Psoas muscle (tissue), 8 donors: Measurements from ENCODE around the gene NOG. TPM values are rescaled to one million over a fixed set of nuclear protein-coding genes. Genes with fewer than 3 reads are reported as not detected.

ENCODE experiments used
- ATAC-seq, 4 donors: fragments of 200-7000 bp; cut with Tn5 transposase; one replicate each; pipeline ENCODE4 v1.9.1; 2020; ENCODE audit warnings: moderate library complexity in 3 of 4, mild to moderate bottlenecking in 2 of 4
- DNase-seq, 2 donors: peaks; one replicate each; pipeline ENCODE4 v3.0.0-alpha.2; 2020
- H3K27ac ChIP-seq: fragments of 200-600 bp; one replicate; pipeline ENCODE4 v1.8.0; 2022
- H3K27me3 ChIP-seq, 3 donors: fragments of 200-600 bp in 1 of 3; one replicate each; pipeline versions ENCODE4 v1.6.1 to v1.8.0; 2013 to 2022; ENCODE audit warnings: low read length in 2 of 3, mild to moderate bottlenecking in 2 of 3, moderate library complexity in 1 of 3; ENCODE audit not compliant: insufficient read depth in 3 of 3
- H3K36me3 ChIP-seq, 2 donors: fragments of 200-600 bp in 1 of 2; one replicate each; pipeline versions ENCODE4 v1.6.1 to v1.8.0; 2013 to 2022; ENCODE audit warnings: low read depth in 1 of 2, mild to moderate bottlenecking in 1 of 2, moderate library complexity in 1 of 2; ENCODE audit not compliant: insufficient read depth in 1 of 2
- H3K4me1 ChIP-seq: fragments of 200-600 bp; one replicate; pipeline ENCODE4 v1.8.0; 2022
- H3K4me3 ChIP-seq: fragments of 200-600 bp; one replicate; pipeline ENCODE4 v1.8.0; 2022; ENCODE audit warnings: mild to moderate bottlenecking
- H3K9me3 ChIP-seq: fragments of 200-600 bp; one replicate; pipeline ENCODE4 v1.8.0; 2022
- WGBS, 3 donors: extraction: QIAGEN DNeasy Blood & Tissue Kit; methylation state at CpG; one replicate each; pipeline versions ENCODE4 v1.1.6 to v1.1.7; 2013; 5-methylcytosine and 5-hydroxymethylcytosine counted together
- intact Hi-C, 2 donors: fragments of 100-400 bp; cut with DNase I; formaldehyde crosslinking; loops; one replicate each; pipeline versions ENCODE4 v1.11.0 to v1.14.2; 2022
- polyA plus RNA-seq, 3 donors: library from polyadenylated mRNA; stranded (reverse); fragments of 200-250 nt; gene quantifications; one replicate each; pipeline ENCODE4 v1.2.3, GENCODE V29; 2013
- total RNA-seq, 4 donors: library from RNA; stranded (reverse); fragmentation: NEBNext Ultra II Directional in 2 of 4; extraction: Animal tissue kit (Norgen Biotek cat#: 25700) in 2 of 4; gene quantifications; one replicate each; pipeline versions ENCODE4 v1.2.1 to v1.2.4, GENCODE V29; 2021 to 2023
- TF ChIP-seq, protein P1 (sequence below): fragments of 200-600 bp; IDR thresholded peaks from one replicate; pipeline ENCODE4 v1.8.0; 2022; ENCODE audit warnings: antibody characterized with exemption
- donor health status: healthy with polysubstance abuse.
- donor health status: DM: no; HTN: no; CAD: no; lungs with moderate emphysema.
- donor health status: Bipolar disorder and iron deficiency.
- donor health status: healthy.
- donor health status: DM: yes; HTN: yes; CAD: no.
- donor health status: DM: no; HTN: no; CAD: no.
- donor health status: DM: no; HTN: no; CAD: no.
- donor health status: DM: yes; HTN: yes; CAD: no.

NOG gene
- total and polyA plus RNA-seq, 7 donors = 0.60 to 8.5 (median 2.7) TPM

DNA sequence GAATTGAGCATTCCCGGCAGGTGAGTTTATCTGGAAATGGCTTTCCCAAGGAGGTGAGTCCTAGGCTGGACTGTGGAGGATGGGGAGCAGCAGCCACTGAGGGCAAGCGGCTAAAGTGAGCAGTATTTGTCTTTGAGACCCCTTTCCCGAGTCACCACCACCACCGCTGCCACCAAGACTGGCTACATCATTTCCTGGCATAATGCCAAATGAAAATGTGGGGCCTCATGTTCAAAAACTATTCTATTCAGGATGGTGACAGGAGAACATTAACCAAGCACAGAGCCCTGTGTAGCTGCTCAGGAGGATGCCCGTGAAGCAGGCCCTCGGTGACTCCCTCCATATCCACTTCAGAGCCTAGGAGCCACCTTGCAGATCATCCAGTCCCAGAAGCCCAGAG lies 46.0 kb downstream of the NOG start:
- Histone ChIP-seq H3K27ac (no peak overlapping the region), H3K4me3 (no peak overlapping the region), H3K9me3 (no peaks in the 10 kb centered on the region), H3K27me3 (peaks cover 0 to 15% (median 0%) of the 10 kb centered on the region in 3 donors), H3K36me3 (no peaks in the 10 kb centered on the region), H3K4me1 (no peaks in the 10 kb centered on the region)
- intact Hi-C loops = loop anchor here in 1 of 2 donors (10.0 kb wide), 1 partner anchor 85 kb away; no protein-coding TSS in a partner anchor
- DNase-seq (no peak), ATAC-seq (no peak)
- TF ChIP-seq, protein P1, sequence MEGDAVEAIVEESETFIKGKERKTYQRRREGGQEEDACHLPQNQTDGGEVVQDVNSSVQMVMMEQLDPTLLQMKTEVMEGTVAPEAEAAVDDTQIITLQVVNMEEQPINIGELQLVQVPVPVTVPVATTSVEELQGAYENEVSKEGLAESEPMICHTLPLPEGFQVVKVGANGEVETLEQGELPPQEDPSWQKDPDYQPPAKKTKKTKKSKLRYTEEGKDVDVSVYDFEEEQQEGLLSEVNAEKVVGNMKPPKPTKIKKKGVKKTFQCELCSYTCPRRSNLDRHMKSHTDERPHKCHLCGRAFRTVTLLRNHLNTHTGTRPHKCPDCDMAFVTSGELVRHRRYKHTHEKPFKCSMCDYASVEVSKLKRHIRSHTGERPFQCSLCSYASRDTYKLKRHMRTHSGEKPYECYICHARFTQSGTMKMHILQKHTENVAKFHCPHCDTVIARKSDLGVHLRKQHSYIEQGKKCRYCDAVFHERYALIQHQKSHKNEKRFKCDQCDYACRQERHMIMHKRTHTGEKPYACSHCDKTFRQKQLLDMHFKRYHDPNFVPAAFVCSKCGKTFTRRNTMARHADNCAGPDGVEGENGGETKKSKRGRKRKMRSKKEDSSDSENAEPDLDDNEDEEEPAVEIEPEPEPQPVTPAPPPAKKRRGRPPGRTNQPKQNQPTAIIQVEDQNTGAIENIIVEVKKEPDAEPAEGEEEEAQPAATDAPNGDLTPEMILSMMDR = no peak
- WGBS, 3 donors = 86 to 92% (median 90%) methylated on average over 6 of the region's 6 CpGs

DNA sequence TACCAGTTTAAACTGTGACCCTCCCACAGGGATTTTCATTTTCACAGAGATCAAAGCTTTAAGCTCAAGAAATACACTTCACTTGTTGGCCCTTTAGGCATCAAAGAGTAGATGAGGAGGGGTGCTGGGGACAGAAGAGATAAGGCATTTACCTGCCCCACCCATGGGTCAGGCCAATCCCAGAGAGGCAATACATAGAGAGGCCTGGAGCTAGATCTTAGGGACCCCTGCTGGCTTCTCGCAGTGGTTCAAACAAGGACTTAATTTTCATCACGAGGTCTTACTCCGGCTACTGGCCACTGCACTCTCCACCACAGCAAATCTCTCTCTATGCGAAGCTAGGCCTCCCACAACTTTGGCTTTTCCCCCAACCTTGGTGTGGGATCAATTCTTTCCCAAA lies 46.6 kb downstream of the NOG start:
- intact Hi-C loops = no loop called here
- DNase-seq (no peak), ATAC-seq (no peak)
- Histone ChIP-seq H3K4me1 (no peaks in the 10 kb centered on the region), H3K27me3 (peaks cover 0 to 15% (median 0%) of the 10 kb centered on the region in 3 donors), H3K4me3 (no peak overlapping the region), H3K27ac (no peak overlapping the region), H3K9me3 (no peaks in the 10 kb centered on the region), H3K36me3 (no peaks in the 10 kb centered on the region)
- 79 to 84% (median 81%) methylated on average over 4 of the region's 4 CpGs for WGBS, 3 donors
- TF ChIP-seq, protein P1 = no peak

DNA sequence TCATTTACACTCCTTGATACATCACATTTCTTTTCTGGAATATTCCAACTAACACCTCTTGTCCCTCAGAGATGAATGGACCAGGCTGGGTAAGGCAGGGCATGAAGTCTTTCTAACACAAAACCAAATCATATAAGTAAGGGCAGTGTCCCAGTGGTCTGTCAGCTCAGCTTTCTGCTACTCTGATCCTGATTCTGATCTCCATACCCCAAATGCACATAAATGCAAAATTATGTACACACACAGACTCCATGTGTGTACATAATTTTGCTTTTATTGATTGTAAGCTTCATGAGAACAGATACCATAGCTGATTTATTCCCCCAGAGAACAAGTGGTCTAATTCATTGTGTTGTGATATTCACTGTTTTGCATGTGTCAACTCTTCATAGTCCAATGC lies 47.9 kb downstream of the NOG start:
- no peak for DNase-seq
- intact Hi-C loops = no loop called here

GRCh38 chr17:56641894-56642293 lies 48.4 kb downstream of the NOG start:
- TF ChIP-seq, protein P1 = no peak
- Histone ChIP-seq H3K36me3 (no peaks in the 10 kb centered on the region), H3K9me3 (no peaks in the 10 kb centered on the region), H3K27me3 (peaks cover 0 to 15% (median 0%) of the 10 kb centered on the region in 3 donors), H3K4me3 (no peak overlapping the region), H3K4me1 (no peaks in the 10 kb centered on the region), H3K27ac (no peak overlapping the region)
- 28 to 56% (median 31%) methylated on average over 2 of the region's 2 CpGs for WGBS, 3 donors
- ATAC-seq (no peak), DNase-seq (no peak)
- intact Hi-C loops = no loop called here

More for the DNA sequence above, 47.9 kb downstream of the NOG start:
- TF ChIP-seq, protein P1 = no peak
- Histone ChIP-seq H3K27me3 (peaks cover 0 to 15% (median 0%) of the 10 kb centered on the region in 3 donors), H3K4me3 (no peak overlapping the region), H3K9me3 (no peaks in the 10 kb centered on the region), H3K36me3 (no peaks in the 10 kb centered on the region), H3K4me1 (no peaks in the 10 kb centered on the region), H3K27ac (no peak overlapping the region)
- no peak for ATAC-seq

- WGBS, 3 donors = 65 to 83% (median 78%) methylated on average over 3 of the region's 3 CpGs
Observed at GRCh38 chr17:56642424-56642823, 48.9 kb downstream of the NOG start.

More at GRCh38 chr17:56642424-56642823, 48.9 kb downstream of the NOG start:
- Histone ChIP-seq H3K4me3 (no peak overlapping the region), H3K27me3 (peaks cover 0 to 10% (median 0%) of the 10 kb centered on the region in 3 donors), H3K9me3 (no peaks in the 10 kb centered on the region), H3K36me3 (no peaks in the 10 kb centered on the region), H3K4me1 (no peaks in the 10 kb centered on the region), H3K27ac (no peak overlapping the region)
- DNase-seq (no peak), ATAC-seq (no peak)
- intact Hi-C loops = no loop called here
- TF ChIP-seq, protein P1 = no peak
